NT2/D1 (cell line): Measurements from ENCODE around the gene STN1.

Experiments
- DNase-seq: peaks from one replicate; pipeline ENCODE4 v3.0.0-alpha.2; 2011; ENCODE audit warnings: low read depth, low spot score
- H3K27me3 ChIP-seq: 2 replicates; pipeline ENCODE4 v1.6.0; 2011; ENCODE audit warnings: mild to moderate bottlenecking; ENCODE audit not compliant: insufficient read length, insufficient read depth
- H3K36me3 ChIP-seq: 2 replicates; pipeline ENCODE4 v1.6.1; 2011; ENCODE audit warnings: mild to moderate bottlenecking, low read length, mixed read lengths; ENCODE audit not compliant: insufficient read depth, insufficient read length
- H3K4me1 ChIP-seq: 2 replicates; pipeline ENCODE4 v1.5.1; 2011; ENCODE audit not compliant: insufficient read depth, insufficient read length
- H3K4me3 ChIP-seq: 2 replicates; pipeline ENCODE4 v1.5.1; 2011; ENCODE audit warnings: low read depth; ENCODE audit not compliant: insufficient read length
- H3K9ac ChIP-seq: 2 replicates; pipeline ENCODE4 v1.6.0; 2011; ENCODE audit warnings: low read depth; ENCODE audit not compliant: insufficient read length
- H3K9me3 ChIP-seq: 2 replicates; pipeline ENCODE4 v1.5.1; 2011; ENCODE audit warnings: mild to moderate bottlenecking, low read length; ENCODE audit not compliant: insufficient read depth
- SUZ12 ChIP-seq: IDR thresholded peaks from 2 replicates; pipeline ENCODE4 v1.6.1; 2011; ENCODE audit not compliant: insufficient read length, insufficient read depth; ENCODE audit errors: extremely low read depth
- YY1 ChIP-seq: IDR thresholded peaks from 2 replicates; pipeline ENCODE4 v1.6.1; 2011; ENCODE audit not compliant: insufficient read length, insufficient read depth
- ZNF274 ChIP-seq: IDR thresholded peaks from 2 replicates; pipeline ENCODE4 v1.6.1; 2011; ENCODE audit warnings: mild to moderate bottlenecking, low read depth, low read length

The STN1 gene

DNA sequence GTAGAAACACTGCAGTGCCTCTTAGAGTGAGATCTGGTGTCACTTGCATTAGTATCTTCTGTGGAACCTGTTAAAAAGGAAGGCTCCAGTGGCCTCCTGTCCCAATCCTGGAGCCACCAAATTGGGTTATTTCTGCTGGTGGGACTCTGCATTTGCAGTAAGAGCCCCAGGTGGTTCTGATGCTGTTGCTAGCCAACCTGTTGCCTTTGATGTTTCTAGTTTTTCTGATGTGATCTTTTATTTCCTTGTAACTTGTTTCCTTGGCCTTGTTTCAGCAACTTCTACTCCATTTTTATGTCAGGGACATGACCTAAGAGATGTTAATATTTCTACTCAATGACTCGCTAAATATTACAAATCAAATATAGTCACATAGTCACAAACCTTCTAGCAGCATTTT, 12.5 kb upstream of the STN1 start:
- TF ChIP-seq YY1, result no peak
- no peak for TF ChIP-seq SUZ12
- no peak for TF ChIP-seq ZNF274
- no peak for DNase-seq

DNA sequence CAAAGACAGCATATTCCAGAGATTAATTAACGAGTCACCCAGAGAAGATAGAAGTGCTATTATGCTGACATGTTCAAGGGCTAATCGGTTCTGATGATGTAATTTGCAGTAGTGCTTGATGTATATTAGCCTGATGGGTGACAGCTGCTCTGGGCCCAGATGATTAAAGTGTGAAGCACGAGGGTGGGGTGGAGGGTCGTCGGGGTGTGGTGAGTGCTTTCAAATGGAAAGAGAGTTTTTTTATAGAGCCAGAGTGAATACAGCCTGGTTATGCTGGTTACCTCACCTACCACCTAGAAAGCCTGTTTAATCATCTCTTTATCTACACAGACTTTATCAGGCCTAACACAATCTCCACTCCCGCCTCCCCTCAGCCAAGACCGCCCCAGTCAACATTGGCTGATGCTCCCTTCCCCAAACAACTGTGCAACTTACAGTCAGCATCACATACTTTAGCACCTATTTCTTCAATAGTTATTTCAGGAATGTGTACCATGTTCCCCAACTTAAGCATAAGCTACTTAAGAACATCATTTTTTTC, 11.5 kb upstream of the STN1 start:
- Histone ChIP-seq H3K27me3 (no peaks in the 10 kb centered on the region), H3K4me3 (no peak overlapping the region), H3K9me3 (no peaks in the 10 kb centered on the region), H3K9ac (no peak overlapping the region), H3K36me3 (no peaks in the 10 kb centered on the region), H3K4me1 (no peaks in the 10 kb centered on the region)
- DNase-seq, result no peak
- no peak for TF ChIP-seq YY1
- no peak for TF ChIP-seq ZNF274
- no peak for TF ChIP-seq SUZ12

More for the DNA sequence above, 12.5 kb upstream of the STN1 start:
- Histone ChIP-seq H3K9me3 (no peaks in the 10 kb centered on the region), H3K4me1 (no peaks in the 10 kb centered on the region), H3K27me3 (no peaks in the 10 kb centered on the region), H3K36me3 (no peaks in the 10 kb centered on the region), H3K4me3 (no peak overlapping the region), H3K9ac (no peak overlapping the region)

DNA sequence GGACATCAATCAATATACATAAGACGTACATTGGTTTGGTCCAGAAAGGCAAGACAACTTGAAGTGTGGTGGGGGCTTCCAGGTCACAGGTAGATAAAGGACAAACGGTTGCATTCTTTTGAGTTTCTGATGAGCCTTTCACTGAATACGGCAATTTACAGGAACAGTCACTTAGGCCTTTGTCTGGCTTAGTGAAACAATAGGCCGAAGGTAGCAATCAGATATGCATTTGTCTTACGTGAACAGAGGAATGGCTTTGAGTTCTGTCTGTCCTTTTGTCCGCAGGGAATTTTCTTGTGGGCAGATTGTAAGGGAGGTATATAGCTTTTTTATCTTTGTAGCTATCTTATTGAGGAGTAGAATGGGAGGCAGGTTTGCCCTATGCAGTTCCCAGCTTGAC, 10.8 kb upstream of the STN1 start:
- no peak overlapping the region for H3K4me3 ChIP-seq
- H3K9ac ChIP-seq, result no peak overlapping the region
- no peaks in the 10 kb centered on the region for H3K4me1 ChIP-seq
- no peaks in the 10 kb centered on the region for H3K36me3 ChIP-seq
- H3K9me3 ChIP-seq, result no peaks in the 10 kb centered on the region
- no peaks in the 10 kb centered on the region for H3K27me3 ChIP-seq
- TF ChIP-seq SUZ12, result no peak
- DNase-seq, result no peak

DNA sequence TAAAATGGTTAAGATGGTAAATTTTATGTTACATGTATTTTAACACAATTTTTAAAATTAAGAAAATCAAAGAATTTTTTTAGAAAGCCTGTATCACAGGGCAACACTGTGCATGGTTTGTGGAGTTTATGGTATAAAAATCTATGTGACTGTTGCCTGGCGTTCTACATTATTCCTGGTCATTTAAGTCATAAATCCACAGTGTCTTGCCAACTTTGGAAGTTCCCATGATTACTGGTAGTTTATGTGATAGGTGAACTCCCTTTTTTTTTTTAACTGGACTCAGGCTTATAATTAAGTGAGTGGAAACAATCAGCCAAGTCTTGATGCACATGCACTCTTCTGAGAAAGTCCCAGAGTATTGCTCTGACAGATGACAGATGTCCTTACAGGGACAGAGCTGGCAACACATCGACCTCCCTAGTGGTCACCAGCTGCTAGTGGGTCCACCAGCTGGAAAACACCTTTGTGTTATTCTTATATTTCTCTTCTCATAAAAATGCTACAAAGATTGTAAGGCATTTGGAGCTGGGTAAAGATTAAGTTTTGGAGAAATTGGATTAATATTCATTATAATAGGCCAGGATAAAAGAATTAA, 8.8 kb upstream of the STN1 start:
- no peaks in the 10 kb centered on the region for H3K9me3 ChIP-seq

DNA sequence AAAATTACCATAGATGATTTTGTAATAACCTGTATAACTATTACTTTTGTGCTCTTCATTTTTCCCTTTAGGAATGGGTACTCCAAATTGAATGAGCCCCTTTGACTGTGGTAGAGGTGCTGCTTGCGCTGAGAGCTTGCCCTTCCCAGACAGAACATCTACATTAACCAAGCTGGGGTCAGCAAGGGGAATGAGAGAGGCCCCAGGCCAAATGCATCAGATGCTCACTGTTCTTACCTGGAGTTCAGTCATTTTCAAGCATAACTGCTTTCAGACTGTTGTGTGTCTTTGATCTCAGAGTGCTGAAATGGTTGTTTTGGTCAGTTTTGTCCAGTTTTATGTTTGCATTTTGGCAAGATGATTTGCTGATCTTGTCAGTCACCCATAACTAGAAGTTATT, 7.6 kb upstream of the STN1 start:
- no peaks in the 10 kb centered on the region for H3K9me3 ChIP-seq
- peaks cover 4% of the 10 kb centered on the region for H3K4me1 ChIP-seq
- H3K4me3 ChIP-seq, result no peak overlapping the region
- no peaks in the 10 kb centered on the region for H3K27me3 ChIP-seq
- TF ChIP-seq YY1 (no peak), SUZ12 (no peak), ZNF274 (no peak)
- H3K36me3 ChIP-seq, result no peaks in the 10 kb centered on the region
- no peak overlapping the region for H3K9ac ChIP-seq
- no peak for DNase-seq

More for the DNA sequence above, 8.8 kb upstream of the STN1 start:
- no peak overlapping the region for H3K9ac ChIP-seq
- no peaks in the 10 kb centered on the region for H3K36me3 ChIP-seq
- H3K4me1 ChIP-seq, result peaks cover 2% of the 10 kb centered on the region
- H3K27me3 ChIP-seq, result no peaks in the 10 kb centered on the region
- no peak overlapping the region for H3K4me3 ChIP-seq
- TF ChIP-seq YY1 (no peak), SUZ12 (no peak)
- DNase-seq, result no peak

DNA sequence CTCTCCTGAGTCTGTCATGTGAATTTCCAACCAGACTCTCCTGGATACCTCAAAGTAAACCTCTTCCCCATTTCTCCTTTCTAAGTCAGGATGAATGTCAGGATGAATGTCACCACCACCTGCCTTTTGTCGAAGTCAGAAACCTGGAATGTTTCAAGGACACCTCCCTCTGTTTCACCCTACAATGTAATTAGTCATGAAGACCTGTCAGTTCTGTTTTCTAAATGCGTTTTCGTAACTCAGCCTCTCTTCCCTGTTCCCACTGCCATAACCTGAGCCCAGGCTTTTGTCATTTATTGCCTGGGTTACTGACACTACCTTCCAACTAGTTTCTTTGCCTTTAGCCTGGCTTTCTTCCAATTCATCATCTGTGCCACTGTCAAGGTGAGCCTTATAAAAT, 5.5 kb upstream of the STN1 start:
- H3K36me3 ChIP-seq, result no peaks in the 10 kb centered on the region
- H3K9ac ChIP-seq, result no peak overlapping the region
- H3K9me3 ChIP-seq, result no peaks in the 10 kb centered on the region
- no peak for TF ChIP-seq YY1
- no peak for TF ChIP-seq ZNF274
- TF ChIP-seq SUZ12, result no peak
- H3K4me3 ChIP-seq, result no peak overlapping the region
- peaks cover 6% of the 10 kb centered on the region for H3K4me1 ChIP-seq
- H3K27me3 ChIP-seq, result no peaks in the 10 kb centered on the region
- DNase-seq, result no peak

DNA sequence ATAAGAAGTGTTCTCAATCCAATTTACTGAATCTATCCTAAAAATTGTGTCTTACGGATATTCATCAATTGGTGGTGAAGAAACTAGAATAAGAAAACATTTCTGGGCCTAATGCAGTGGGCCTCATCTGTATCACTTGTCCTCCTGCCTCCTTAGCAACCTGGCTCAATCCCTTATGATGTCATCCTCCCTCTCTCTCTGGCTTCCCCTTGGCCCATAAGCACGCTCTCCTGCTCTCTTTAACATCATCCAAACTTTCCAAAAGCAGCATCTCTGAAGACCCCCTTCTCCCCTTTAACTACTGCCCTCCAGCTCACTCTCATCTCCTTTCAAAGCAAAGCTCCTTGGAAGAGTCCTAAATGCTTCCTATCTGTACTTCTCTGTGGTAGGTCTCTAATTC, 4.7 kb upstream of the STN1 start:
- H3K9me3 ChIP-seq, result no peaks in the 10 kb centered on the region
- no peaks in the 10 kb centered on the region for H3K27me3 ChIP-seq
- no peak for DNase-seq
- no peaks in the 10 kb centered on the region for H3K36me3 ChIP-seq
- no peak overlapping the region for H3K9ac ChIP-seq
- H3K4me3 ChIP-seq, result no peak overlapping the region
- no peak for TF ChIP-seq YY1
- peaks cover 6% of the 10 kb centered on the region for H3K4me1 ChIP-seq
